GM18517 (cell line): ENCODE data around the gene WDR70.
"Not testable (repeated sequence)": the region's sequence is repeated elsewhere in the genome, so short reads cannot be mapped to it uniquely, and the experiment has no call there.

Experiments
- ATAC-seq: cut with Tn5 transposase; IDR thresholded peaks from one replicate; pipeline ENCODE4 v1.9.1; 2021; ENCODE audit warnings: mild to moderate bottlenecking, moderate library complexity; ENCODE audit not compliant: unreplicated experiment

WDR70 gene

GRCh38 chr5:37628876-37629275 is 249.8 kb downstream of the WDR70 start:
- ATAC-seq, result no peak

DNA sequence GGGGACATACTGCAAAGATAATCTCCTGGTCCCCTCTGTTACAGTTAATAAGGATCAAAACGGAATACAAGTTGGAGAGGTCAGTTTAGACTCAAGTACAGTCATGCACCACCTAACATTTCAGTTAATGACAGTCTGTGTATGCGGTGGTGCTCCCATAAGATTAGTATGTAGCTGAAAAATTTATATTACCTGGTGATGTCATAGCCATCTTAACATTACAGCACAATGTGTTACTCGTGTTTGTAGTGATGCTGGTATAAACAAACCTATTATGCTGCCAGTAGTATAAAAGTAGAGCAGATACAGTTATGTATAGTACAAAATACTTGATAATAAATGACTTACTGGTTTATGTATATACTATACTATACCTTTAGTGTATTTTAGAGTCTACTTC is 252.8 kb downstream of the WDR70 start:
- no peak for ATAC-seq

- no peak for ATAC-seq
Measured at GRCh38 chr5:37637165-37637845, 258.2 kb downstream of the WDR70 start.

- ATAC-seq, result no peak
Measured at GRCh38 chr5:37638897-37639296, 259.8 kb downstream of the WDR70 start.

DNA sequence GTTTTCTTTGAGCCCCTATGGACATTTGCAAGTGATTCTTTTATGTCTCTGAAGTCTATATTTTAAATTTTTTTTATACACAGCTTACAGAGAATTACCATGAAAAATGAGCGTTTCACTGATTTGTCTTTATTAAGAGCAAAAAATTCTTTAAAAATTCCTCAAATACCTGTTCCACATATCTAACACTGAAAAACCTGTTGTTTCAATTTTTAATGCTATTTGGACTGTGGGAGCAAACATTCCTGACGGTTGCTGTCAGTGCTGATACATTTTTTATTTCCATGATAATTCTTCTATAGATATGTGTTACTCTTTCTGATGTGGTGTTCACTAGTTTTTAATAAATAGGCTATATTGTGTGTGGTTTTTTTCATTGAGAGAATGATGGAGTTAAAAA is 261.0 kb downstream of the WDR70 start:
- no peak for ATAC-seq

- ATAC-seq, result no peak
Measured at GRCh38 chr5:37641933-37642332, 262.8 kb downstream of the WDR70 start.

GRCh38 chr5:37645707-37646106 is 266.6 kb downstream of the WDR70 start:
- ATAC-seq, result no peak

DNA sequence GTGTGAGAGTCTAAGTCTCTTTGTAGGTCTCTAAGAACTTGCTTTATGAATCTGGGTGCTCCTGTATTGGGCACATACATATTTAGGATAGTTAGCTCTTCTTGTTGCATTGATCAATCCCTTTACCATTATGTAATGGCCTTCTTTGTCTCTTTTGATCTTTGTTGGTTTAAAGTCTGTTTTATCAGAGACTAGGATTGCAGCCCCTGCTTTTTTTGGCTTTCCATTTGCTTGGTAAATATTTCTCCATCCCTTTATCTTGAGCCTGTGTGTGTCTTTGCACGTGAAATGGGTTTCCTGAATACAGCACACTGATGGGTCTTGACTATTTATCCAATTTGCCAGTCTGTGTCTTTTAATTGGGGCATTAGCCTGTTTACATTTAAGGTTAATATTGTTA is 275.4 kb downstream of the WDR70 start:
- ATAC-seq, result not testable (repeated sequence)

DNA sequence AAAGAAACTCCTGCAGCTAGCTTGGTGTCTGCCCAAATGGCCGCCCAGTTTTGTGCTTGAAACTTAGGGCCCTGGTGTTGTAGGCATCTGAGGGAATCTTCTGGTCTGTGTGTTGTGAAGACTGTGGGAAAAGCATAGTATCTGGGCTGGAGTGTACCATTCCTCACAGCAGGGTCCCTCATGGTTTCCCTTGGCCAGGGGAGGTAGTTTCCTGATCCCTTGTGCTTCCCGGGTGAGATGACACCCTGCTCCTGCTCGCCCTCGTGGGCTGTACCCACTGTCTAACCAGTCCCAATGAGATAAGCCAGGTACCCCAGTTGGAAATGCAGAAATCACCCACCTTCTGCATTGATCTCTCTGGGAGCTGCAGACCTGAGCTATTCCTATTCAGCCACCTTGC is 277.9 kb downstream of the WDR70 start:
- ATAC-seq, result no peak

DNA sequence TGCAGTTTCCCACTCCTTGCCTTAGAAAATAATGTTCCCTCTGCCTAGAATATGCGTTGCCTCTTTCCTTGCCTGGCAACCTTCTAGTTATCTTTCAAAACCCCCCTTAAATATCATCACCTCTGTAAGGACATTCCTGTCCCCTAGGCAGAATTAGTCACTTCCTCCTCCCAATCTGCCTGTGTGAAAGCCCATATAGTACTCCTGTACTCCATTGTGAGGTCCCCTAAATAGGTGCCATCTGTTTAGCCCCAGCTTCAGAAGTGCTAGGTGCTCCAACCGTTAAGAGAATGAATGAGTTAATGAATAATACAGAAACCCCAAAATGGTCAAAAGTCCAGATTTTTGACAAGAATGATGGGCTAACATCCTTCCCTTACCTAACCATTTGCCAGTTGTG is 279.3 kb downstream of the WDR70 start:
- ATAC-seq, result no peak

DNA sequence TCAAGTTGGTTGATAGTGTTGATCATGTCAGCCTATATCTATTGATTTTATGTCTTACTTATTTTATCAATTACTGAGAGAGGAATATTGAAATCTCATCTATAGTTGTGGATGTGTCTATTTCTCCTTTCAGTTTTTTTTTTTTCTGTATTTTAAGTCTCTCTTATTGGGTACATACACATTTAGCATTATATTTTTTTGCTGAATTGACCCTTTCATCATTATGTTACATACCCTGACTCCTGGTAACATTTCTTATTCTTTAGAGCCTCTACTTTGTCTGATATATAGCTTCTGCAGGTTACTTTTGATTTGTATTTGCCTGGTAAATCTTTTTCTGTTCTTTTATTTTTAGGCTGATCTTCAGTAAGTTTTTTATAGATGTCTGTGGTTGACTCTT is 281.2 kb downstream of the WDR70 start:
- no peak for ATAC-seq

GRCh38 chr5:37661227-37661920 is 282.3 kb downstream of the WDR70 start:
- no peak for ATAC-seq

GRCh38 chr5:37661951-37662350 is 282.8 kb downstream of the WDR70 start:
- ATAC-seq, result no peak

GRCh38 chr5:37662362-37662761 is 283.2 kb downstream of the WDR70 start:
- no peak for ATAC-seq

- no peak for ATAC-seq
Measured at GRCh38 chr5:37662789-37663485, 283.8 kb downstream of the WDR70 start.

DNA sequence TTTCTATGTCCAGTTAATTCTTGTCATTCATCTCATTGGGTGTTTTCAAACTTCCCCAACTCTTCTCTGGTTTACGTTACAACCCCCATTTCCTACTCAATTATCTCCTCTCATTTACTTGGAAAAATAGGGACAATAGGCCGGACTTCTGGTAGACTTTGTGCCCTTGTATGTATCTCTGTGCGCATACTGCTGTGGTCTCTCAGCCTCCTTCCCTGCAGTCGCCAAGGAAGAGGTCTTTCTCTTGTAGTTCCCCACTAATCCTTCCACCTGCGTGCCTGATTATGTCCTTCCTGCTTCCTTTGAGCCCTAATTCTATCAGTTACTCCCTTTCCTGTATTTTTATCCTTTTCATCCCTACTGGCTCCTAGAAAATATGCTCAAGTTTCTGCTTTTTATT is 284.4 kb downstream of the WDR70 start:
- ATAC-seq, result no peak

- no peak for ATAC-seq
Measured at GRCh38 chr5:37664551-37664950, 285.4 kb downstream of the WDR70 start.

- ATAC-seq, result no peak
Measured at GRCh38 chr5:37665272-37665671, 286.2 kb downstream of the WDR70 start.

DNA sequence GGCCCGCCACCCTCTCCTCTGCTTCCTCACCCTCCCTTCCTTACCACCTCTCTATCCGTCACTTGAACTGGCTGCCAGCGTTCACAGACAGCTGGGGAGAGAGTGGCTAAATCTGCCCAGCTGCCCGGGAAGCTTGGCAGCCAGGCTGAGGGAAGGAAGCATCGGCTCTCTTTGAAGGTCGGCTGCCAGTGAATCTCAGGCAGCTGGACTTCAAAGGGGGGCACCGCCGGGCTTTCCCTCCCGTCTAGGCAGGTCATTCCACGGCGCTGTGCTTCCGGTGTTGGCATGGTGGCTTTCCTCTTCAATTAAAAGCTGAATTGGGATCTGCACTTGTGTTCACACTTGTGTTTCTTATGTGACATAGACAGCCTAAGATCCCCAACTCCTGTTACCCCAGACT is 286.8 kb downstream of the WDR70 start:
- no peak for ATAC-seq

- no peak for ATAC-seq
Measured at GRCh38 chr5:37667430-37667829, 288.3 kb downstream of the WDR70 start.

- no peak for ATAC-seq
Measured at GRCh38 chr5:37667846-37668245, 288.7 kb downstream of the WDR70 start.

- no peak for ATAC-seq
Measured at GRCh38 chr5:37668524-37669047, 289.5 kb downstream of the WDR70 start.
